Heart left ventricle (tissue), 16 donors: ENCODE data around the gene C19orf38. TPM values are rescaled to one million over a fixed set of nuclear protein-coding genes. Genes with fewer than 3 reads are reported as not detected.
A peak's percentile ranks its signal among the peaks of the same experiment; 100 is the strongest.

Experiments
- ATAC-seq, 4 donors: fragments of 200-7000 bp; cut with Tn5 transposase; one replicate each; pipeline ENCODE4 v1.9.1; 2020 to 2022; ENCODE audit warnings: moderate library complexity in 4 of 4, mild to moderate bottlenecking in 3 of 4, moderate number of reproducible peaks in 1 of 4
- DNase-seq, 5 donors: peaks; one replicate each; pipeline ENCODE4 v3.0.0-alpha.2; 2020
- H3K27ac ChIP-seq, 12 donors: fragments of 200-600 bp; sonication (generic) in 4 of 12; one replicate each; pipeline versions ENCODE4 v1.5.0 to v1.8.0; 2016 to 2022; ENCODE audit warnings: mild to moderate bottlenecking in 2 of 12
- H3K27me3 ChIP-seq, 9 donors: fragments of 200-600 bp; sonication (generic) in 2 of 9; one replicate each; pipeline versions ENCODE4 v1.5.1 to v1.8.0; 2016 to 2022; ENCODE audit warnings: mild to moderate bottlenecking in 3 of 9
- H3K36me3 ChIP-seq, 9 donors: fragments of 200-600 bp; sonication (generic) in 2 of 9; one replicate each; pipeline versions ENCODE4 v1.5.0 to v1.8.0; 2018 to 2022; ENCODE audit warnings: mild to moderate bottlenecking in 2 of 9
- H3K4me1 ChIP-seq, 12 donors: fragments of 200-600 bp; sonication (generic) in 4 of 12; one replicate each; pipeline versions ENCODE4 v1.5.0 to v1.8.0; 2016 to 2022; ENCODE audit warnings: mild to moderate bottlenecking in 3 of 12
- H3K4me3 ChIP-seq, 12 donors: fragments of 200-600 bp; sonication (generic) in 4 of 12; one replicate each; pipeline versions ENCODE4 v1.5.0 to v1.8.0; 2017 to 2022; ENCODE audit warnings: mild to moderate bottlenecking in 9 of 12, moderate library complexity in 4 of 12
- H3K9me3 ChIP-seq, 12 donors: fragments of 200-600 bp; sonication (generic) in 4 of 12; one replicate each; pipeline versions ENCODE4 v1.5.0 to v1.8.0; 2016 to 2022; ENCODE audit warnings: mild to moderate bottlenecking in 1 of 12
- CTCF ChIP-seq, 12 donors: fragments of 200-600 bp; sonication (generic) in 4 of 12; IDR thresholded peaks; one replicate each; pipeline versions ENCODE4 v1.5.0 to v1.8.0; 2018 to 2022; ENCODE audit warnings: antibody characterized with exemption in 12 of 12, mild to moderate bottlenecking in 5 of 12
- POLR2A ChIP-seq, 2 donors: fragments of 450-650 bp; IDR thresholded peaks; one replicate each; pipeline ENCODE4 v1.6.1; 2017; ENCODE audit warnings: antibody characterized with exemption in 2 of 2, mild to moderate bottlenecking in 2 of 2, moderate library complexity in 2 of 2
- WGBS, 4 donors: extraction: QIAGEN DNeasy Blood & Tissue Kit in 2 of 4; methylation state at CpG; one replicate each; pipeline versions ENCODE4 v1.1.5 to v1.1.7; 2013 to 2018; 5-methylcytosine and 5-hydroxymethylcytosine counted together
- intact Hi-C, 10 donors: fragments of 100-400 bp; cut with DNase I; formaldehyde crosslinking; loops; one replicate each; pipeline versions ENCODE4 v1.11.1 to v1.14.2; 2022
- long read RNA-seq, 3 donors: library from polyadenylated mRNA; unstranded; transcript quantifications; one replicate each; pipeline ENCODE4 v2.0.0, GENCODE V29; 2020 to 2021
- polyA plus RNA-seq, 2 donors: library from polyadenylated mRNA; stranded (reverse); fragments of 200-250 nt; gene quantifications; one replicate each; pipeline ENCODE4 v1.2.3, GENCODE V29; 2013
- total RNA-seq, 9 donors: library from RNA; depleted of rRNA in 2 of 9; stranded (reverse); fragments of >200 nt in 2 of 9; fragmentation: NEBNext Ultra II Directional in 3 of 9; extraction: Animal tissue kit (Norgen Biotek cat#: 25700) in 3 of 9; gene quantifications; one replicate each; pipeline versions ENCODE4 v1.1.0 to v1.2.4, GENCODE V29; 2016 to 2023
- donor health status: ischemic (EF 13 %, LVEDD 7.1; RV severe dilation, severe dysfunction).
- donor health status: healthy with polysubstance abuse.
- donor health status: DM: no; HTN: yes; CAD: no.
- donor health status: DM: no; HTN: no; CAD: no.
- donor health status: ischemic (EF 25% LVEDD 6.9; RV normal size, moderate dysfunction).
- donor health status: ischemic (EF 25% LVEDD 5.7; RV mildly dilated, moderate dysfunction).
- donor health status: healthy.
- donor health status: DM: yes; HTN: yes; CAD: no.
- donor health status: ischemic (EF 35%, LVEDD 5.7; RV mildly dilated, moderate dysfunction).
- donor health status: nonischemic (EF 11% LVEDD 7.7; RV severe dilation, severe dysfunction).
- donor health status: DM: yes; HTN: yes; CAD: no.
- donor health status: PGD.
- donor health status: ischemic (EF 29% LVEDD 5.4; RV normal size, mild dysfunction).
- donor health status: nonischemic (EF 23%, LVEDD 6.1; RV moderate dilation, normal function).

C19orf38 gene
- total RNA-seq: 1 to 10 TPM in 4 of 9 donors, under 1 TPM in 5; 0.21 to 6.0 (median 0.86) TPM
- polyA plus RNA-seq: 1 to 10 TPM in 1 of 2 donors, under 1 TPM in 1; 0.23 to 1.1 TPM
- long read RNA-seq, donor 1: 0 reads
- long read RNA-seq, donor 2, partial matches to known transcripts: 1 of 1 reads
- long read RNA-seq, donor 2, other reads (novel, unspliced or antisense): 0 of 1 reads
- long read RNA-seq, donor 3: 0 reads

GRCh38 chr19:10848230-10848856 lies at the start of gene C19orf38:
C19orf38 (plus strand) TSS chr19:10848415; CDS start chr19:10848509, 94 bp downstream.
- Histone ChIP-seq H3K4me3 (peak within 1 kb of the TSS in 2 of 12 donors; percentile 7 to 45), H3K27ac (peak within 1 kb of the TSS in 1 of 12 donors; percentile 27), H3K27me3 (peaks cover 0 to 8% (median 0%) of the 10 kb centered on the region in 9 donors), H3K4me1 (peaks cover 0 to 7% (median 0%) of the 10 kb centered on the region in 12 donors), H3K36me3 (no peaks in the 10 kb centered on the region), H3K9me3 (peaks cover 0 to 19% (median 7%) of the 10 kb centered on the region in 12 donors)
- no peak for DNase-seq
- ATAC-seq: peak in 2 of 4 donors; percentile 60 to 69
- 48 to 54% (median 52%) methylated on average over 13 to 14 of the region's 14 CpGs for WGBS, 4 donors
- intact Hi-C loops: no loop called here
- no peak for TF ChIP-seq POLR2A (IDR thresholded peaks at IDR 0.05)
- TF ChIP-seq CTCF (IDR thresholded peaks at IDR 0.05): no peak

- Histone ChIP-seq H3K4me1 (peaks cover 0 to 24% (median 13%) of the 10 kb centered on the region in 12 donors), H3K4me3 (no peak overlapping the region), H3K9me3 (no peaks in the 10 kb centered on the region), H3K36me3 (peaks cover 5 to 100% (median 95%) of the 10 kb centered on the region in 9 donors), H3K27ac (peak overlapping the region in 8 of 12 donors; percentile 24 to 72 (median 43)), H3K27me3 (no peaks in the 10 kb centered on the region)
- intact Hi-C loops: no loop called here
- TF ChIP-seq CTCF (IDR thresholded peaks at IDR 0.05): no peak
- TF ChIP-seq POLR2A (IDR thresholded peaks at IDR 0.05): no peak
- ATAC-seq: peak; percentile 81 to 90 (median 87)
- peak in 4 of 5 donors; percentile 62 to 86 (median 68) for DNase-seq
- WGBS, 4 donors: 31 to 40% (median 35%) methylated on average over 7 to 9 of the region's 9 CpGs
Observed at GRCh38 chr19:10800488-10800887, 47.7 kb upstream of the C19orf38 start.

- DNase-seq (no peak), ATAC-seq (no peak)
- no peaks in the 10 kb centered on the region for H3K27me3 ChIP-seq
- H3K4me1 ChIP-seq: peaks cover 0 to 24% (median 13%) of the 10 kb centered on the region in 12 donors
- 93 to 100% (median 95%) methylated on average over 2 to 5 of the region's 5 CpGs for WGBS, 4 donors
- no peak overlapping the region for H3K4me3 ChIP-seq
- TF ChIP-seq CTCF (IDR thresholded peaks at IDR 0.05): no peak
- no peak for TF ChIP-seq POLR2A (IDR thresholded peaks at IDR 0.05)
- H3K36me3 ChIP-seq: peaks cover 5 to 98% (median 94%) of the 10 kb centered on the region in 9 donors
- intact Hi-C loops: no loop called here
- H3K9me3 ChIP-seq: no peaks in the 10 kb centered on the region
- no peak overlapping the region for H3K27ac ChIP-seq
Observed at GRCh38 chr19:10802479-10802878, 45.7 kb upstream of the C19orf38 start.

- WGBS, 4 donors: 95 to 98% (median 97%) methylated on average over 8 to 9 of the region's 9 CpGs
- H3K4me1 ChIP-seq: peaks cover 0 to 20% (median 13%) of the 10 kb centered on the region in 12 donors
- intact Hi-C loops: no loop called here
- ATAC-seq (no peak), DNase-seq (no peak)
- no peak overlapping the region for H3K4me3 ChIP-seq
- TF ChIP-seq POLR2A (IDR thresholded peaks at IDR 0.05): no peak
- TF ChIP-seq CTCF (IDR thresholded peaks at IDR 0.05): no peak
- no peaks in the 10 kb centered on the region for H3K27me3 ChIP-seq
- H3K27ac ChIP-seq: no peak overlapping the region
- H3K36me3 ChIP-seq: peaks cover 5 to 98% (median 94%) of the 10 kb centered on the region in 9 donors
- H3K9me3 ChIP-seq: no peaks in the 10 kb centered on the region
Observed at GRCh38 chr19:10803252-10803651, 45.0 kb upstream of the C19orf38 start.
